Measurements from ENCODE around the gene COLQ.

GRCh38 chr3:15409239-15409638 lies 112.3 kb downstream of the COLQ start:
- TF ChIP-seq EZH2 (IDR thresholded peaks at IDR 0.05; ENCODE audit: low read length): no peak
- no peak for TF ChIP-seq CTCF (optimal IDR thresholded peaks at IDR 0.05 in 1 of 3, IDR thresholded peaks at IDR 0.05 in 1 of 3, conservative IDR thresholded peaks at IDR 0.05 in 1 of 3; ENCODE audit: extremely low read depth in 1 of 3, insufficient read depth in 2 of 3, low read length in 3 of 3)

Data from keratinocyte (primary cell).